ENCODE measurements around the gene TSPYL2. TPM values are rescaled to one million over a fixed set of nuclear protein-coding genes. Genes with fewer than 3 reads are reported as not detected.

TSPYL2 gene
- polyA plus RNA-seq, 3 donors from 2014 or later = 3.0 to 10.8 (median 8.4) TPM

GRCh38 chrX:53071604-53072417 is 10.4 kb upstream of the TSPYL2 start:
- Mint-ChIP-seq H3K36me3 (no peaks in the 10 kb centered on the region), H3K4me1 (peaks cover 10 to 14% of the 10 kb centered on the region in 2 donors), H3K27ac (peak overlapping the region in 5 of 6 donors; percentile 10 to 83 (median 61)), H3K4me3 (peak overlapping the region; percentile 84 to 93 (median 86)), H3K27me3 (ENCODE audit: low read depth in 3 of 3) (peaks cover 4 to 9% (median 4%) of the 10 kb centered on the region in 3 donors), H3K9me3 (no peaks in the 10 kb centered on the region)
- peak; percentile 67 to 76 (median 72) for DNase-seq

GRCh38 chrX:53072418-53073114 is 9.6 kb upstream of the TSPYL2 start:
- no peaks in the 10 kb centered on the region for H3K36me3 Mint-ChIP-seq
- peak overlapping the region in 4 of 6 donors; percentile 10 to 83 (median 67) for H3K27ac Mint-ChIP-seq
- DNase-seq = no peak
- H3K27me3 Mint-ChIP-seq (ENCODE audit: low read depth in 3 of 3) = peaks cover 2 to 9% (median 4%) of the 10 kb centered on the region in 3 donors
- H3K4me1 Mint-ChIP-seq = peaks cover 10 to 14% of the 10 kb centered on the region in 2 donors
- peak overlapping the region; percentile 84 to 93 (median 86) for H3K4me3 Mint-ChIP-seq
- H3K9me3 Mint-ChIP-seq = no peaks in the 10 kb centered on the region

GRCh38 chrX:53073115-53073586 is 9.0 kb upstream of the TSPYL2 start:
- no peak for DNase-seq
- Mint-ChIP-seq H3K4me1 (peaks cover 10 to 14% of the 10 kb centered on the region in 2 donors), H3K4me3 (peak overlapping the region in 2 of 5 donors; percentile 9 to 48), H3K36me3 (no peaks in the 10 kb centered on the region), H3K27me3 (ENCODE audit: low read depth in 3 of 3) (peaks cover 2 to 9% (median 4%) of the 10 kb centered on the region in 3 donors), H3K9me3 (no peaks in the 10 kb centered on the region), H3K27ac (peak overlapping the region in 2 of 6 donors; percentile 51 to 61)

- Mint-ChIP-seq H3K27me3 (ENCODE audit: low read depth in 3 of 3) (peaks cover 2 to 9% (median 4%) of the 10 kb centered on the region in 3 donors), H3K36me3 (no peaks in the 10 kb centered on the region), H3K4me1 (peaks cover 10 to 14% of the 10 kb centered on the region in 2 donors), H3K4me3 (no peak overlapping the region), H3K27ac (peak overlapping the region in 2 of 6 donors; percentile 1 to 16), H3K9me3 (no peaks in the 10 kb centered on the region)
- DNase-seq = peak in 1 of 3 donors; percentile 5
Measured at GRCh38 chrX:53075011-53075410, 7.2 kb upstream of the TSPYL2 start.

- DNase-seq = no peak
- H3K27me3 Mint-ChIP-seq (ENCODE audit: low read depth in 3 of 3) = peaks cover 4 to 17% (median 8%) of the 10 kb centered on the region in 3 donors
- H3K4me3 Mint-ChIP-seq = no peak overlapping the region
- peak overlapping the region in 2 of 6 donors; percentile 20 to 22 for H3K27ac Mint-ChIP-seq
- H3K36me3 Mint-ChIP-seq = no peaks in the 10 kb centered on the region
- H3K9me3 Mint-ChIP-seq = no peaks in the 10 kb centered on the region
- peaks cover 16 to 17% of the 10 kb centered on the region in 2 donors for H3K4me1 Mint-ChIP-seq
Measured at GRCh38 chrX:53076671-53077070, 5.5 kb upstream of the TSPYL2 start.

GRCh38 chrX:53077207-53078197 is 4.7 kb upstream of the TSPYL2 start:
- Mint-ChIP-seq H3K27me3 (ENCODE audit: low read depth in 3 of 3) (peaks cover 10 to 16% (median 13%) of the 10 kb centered on the region in 3 donors), H3K36me3 (no peaks in the 10 kb centered on the region), H3K4me1 (peaks cover 8 to 11% of the 10 kb centered on the region in 2 donors), H3K27ac (peak overlapping the region in 1 of 6 donors; percentile 20), H3K4me3 (no peak overlapping the region), H3K9me3 (no peaks in the 10 kb centered on the region)
- peak in 1 of 3 donors; percentile 8 for DNase-seq

- DNase-seq = no peak
- Mint-ChIP-seq H3K36me3 (no peaks in the 10 kb centered on the region), H3K9me3 (no peaks in the 10 kb centered on the region), H3K27ac (peak overlapping the region in 4 of 6 donors; percentile 22 to 94 (median 36)), H3K27me3 (ENCODE audit: low read depth in 3 of 3) (peaks cover 15 to 24% (median 18%) of the 10 kb centered on the region in 3 donors), H3K4me1 (peaks cover 19 to 23% of the 10 kb centered on the region in 2 donors), H3K4me3 (no peak overlapping the region)
Measured at GRCh38 chrX:53078943-53079342, 3.2 kb upstream of the TSPYL2 start.

- Mint-ChIP-seq H3K27me3 (ENCODE audit: low read depth in 3 of 3) (peaks cover 18 to 31% (median 29%) of the 10 kb centered on the region in 3 donors), H3K4me1 (peaks cover 19 to 25% of the 10 kb centered on the region in 2 donors), H3K36me3 (peaks cover 4 to 8% (median 4%) of the 10 kb centered on the region in 3 donors), H3K9me3 (no peaks in the 10 kb centered on the region), H3K4me3 (peak overlapping the region; percentile 73 to 85 (median 84)), H3K27ac (peak overlapping the region; percentile 83 to 96 (median 94))
- peak; percentile 53 to 64 (median 54) for DNase-seq
Measured at GRCh38 chrX:53080628-53081580, 1.3 kb upstream of the TSPYL2 start.

GRCh38 chrX:53082773-53083616 is 828 bp downstream of the TSPYL2 start:
- H3K9me3 Mint-ChIP-seq = no peaks in the 10 kb centered on the region
- peaks cover 19 to 28% of the 10 kb centered on the region in 2 donors for H3K4me1 Mint-ChIP-seq
- peaks cover 27 to 41% (median 38%) of the 10 kb centered on the region in 3 donors for H3K27me3 Mint-ChIP-seq (ENCODE audit: low read depth in 3 of 3)
- peak overlapping the region; percentile 87 to 95 (median 91) for H3K4me3 Mint-ChIP-seq
- H3K36me3 Mint-ChIP-seq = peaks cover 7 to 11% (median 8%) of the 10 kb centered on the region in 3 donors
- DNase-seq = no peak
- peak overlapping the region; percentile 17 to 97 (median 85) for H3K27ac Mint-ChIP-seq

- H3K36me3 Mint-ChIP-seq = peaks cover 7 to 11% (median 8%) of the 10 kb centered on the region in 3 donors
- peak overlapping the region in 4 of 6 donors; percentile 26 to 97 (median 40) for H3K27ac Mint-ChIP-seq
- H3K4me1 Mint-ChIP-seq = peaks cover 27 to 36% of the 10 kb centered on the region in 2 donors
- H3K4me3 Mint-ChIP-seq = peak overlapping the region in 3 of 5 donors; percentile 87 to 91 (median 91)
- peak in 1 of 3 donors; percentile 27 for DNase-seq
- peaks cover 33 to 51% (median 40%) of the 10 kb centered on the region in 3 donors for H3K27me3 Mint-ChIP-seq (ENCODE audit: low read depth in 3 of 3)
- no peaks in the 10 kb centered on the region for H3K9me3 Mint-ChIP-seq
Measured at GRCh38 chrX:53084043-53084570, 1.9 kb downstream of the TSPYL2 start.

- Mint-ChIP-seq H3K27me3 (ENCODE audit: low read depth in 3 of 3) (peaks cover 33 to 52% (median 40%) of the 10 kb centered on the region in 3 donors), H3K4me3 (no peak overlapping the region), H3K27ac (peak overlapping the region in 5 of 6 donors; percentile 3 to 97 (median 54)), H3K9me3 (no peaks in the 10 kb centered on the region), H3K4me1 (peaks cover 31 to 38% of the 10 kb centered on the region in 2 donors), H3K36me3 (peaks cover 7 to 11% (median 8%) of the 10 kb centered on the region in 3 donors)
- peak in 1 of 3 donors; percentile 5 for DNase-seq
Measured at GRCh38 chrX:53084863-53085262, 2.7 kb downstream of the TSPYL2 start.

All from immature natural killer cell (primary cell).